ENCODE data around the gene CD101. TPM values are rescaled to one million over a fixed set of nuclear protein-coding genes. Genes with fewer than 3 reads are reported as not detected.

Gene CD101
- total RNA-seq, 1 donor from 2014 or later = 1.4 TPM

DNA sequence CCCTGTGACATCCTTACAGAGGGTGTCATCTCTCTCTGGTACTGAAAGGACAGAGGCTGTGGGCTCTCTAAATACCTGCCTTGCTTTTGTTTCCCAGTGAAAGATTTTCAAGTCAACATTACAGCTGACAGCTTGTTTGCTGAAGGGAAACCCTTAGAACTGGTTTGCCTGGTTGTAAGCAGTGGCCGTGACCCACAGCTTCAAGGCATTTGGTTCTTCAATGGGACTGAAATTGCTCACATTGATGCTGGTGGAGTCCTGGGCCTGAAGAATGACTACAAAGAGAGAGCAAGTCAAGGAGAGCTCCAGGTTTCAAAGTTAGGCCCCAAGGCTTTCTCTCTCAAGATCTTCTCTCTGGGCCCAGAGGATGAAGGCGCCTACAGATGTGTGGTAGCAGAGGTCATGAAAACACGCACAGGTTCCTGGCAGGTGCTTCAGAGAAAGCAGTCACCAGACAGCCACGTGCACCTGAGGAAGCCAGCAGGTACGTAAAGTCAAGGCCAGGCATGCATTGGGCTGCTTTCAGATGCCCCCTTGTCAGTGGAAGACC lies 11.8 kb downstream of the CD101 start:
- DNase-seq (ENCODE audit: low spot score) = no peak
- no peak overlapping the region for H3K27ac Mint-ChIP-seq (ENCODE audit: unreplicated experiment)
- no peaks in the 10 kb centered on the region for H3K9me3 Mint-ChIP-seq (ENCODE audit: low read depth)
- no peaks in the 10 kb centered on the region for H3K27me3 Mint-ChIP-seq (ENCODE audit: low read depth)
- no peaks in the 10 kb centered on the region for H3K36me3 Mint-ChIP-seq (ENCODE audit: low read depth)
- peaks cover 13% of the 10 kb centered on the region for H3K4me1 Mint-ChIP-seq (ENCODE audit: low read depth)
- no peak overlapping the region for H3K4me3 Mint-ChIP-seq (ENCODE audit: unreplicated experiment)
- TF ChIP-seq, protein P1, sequence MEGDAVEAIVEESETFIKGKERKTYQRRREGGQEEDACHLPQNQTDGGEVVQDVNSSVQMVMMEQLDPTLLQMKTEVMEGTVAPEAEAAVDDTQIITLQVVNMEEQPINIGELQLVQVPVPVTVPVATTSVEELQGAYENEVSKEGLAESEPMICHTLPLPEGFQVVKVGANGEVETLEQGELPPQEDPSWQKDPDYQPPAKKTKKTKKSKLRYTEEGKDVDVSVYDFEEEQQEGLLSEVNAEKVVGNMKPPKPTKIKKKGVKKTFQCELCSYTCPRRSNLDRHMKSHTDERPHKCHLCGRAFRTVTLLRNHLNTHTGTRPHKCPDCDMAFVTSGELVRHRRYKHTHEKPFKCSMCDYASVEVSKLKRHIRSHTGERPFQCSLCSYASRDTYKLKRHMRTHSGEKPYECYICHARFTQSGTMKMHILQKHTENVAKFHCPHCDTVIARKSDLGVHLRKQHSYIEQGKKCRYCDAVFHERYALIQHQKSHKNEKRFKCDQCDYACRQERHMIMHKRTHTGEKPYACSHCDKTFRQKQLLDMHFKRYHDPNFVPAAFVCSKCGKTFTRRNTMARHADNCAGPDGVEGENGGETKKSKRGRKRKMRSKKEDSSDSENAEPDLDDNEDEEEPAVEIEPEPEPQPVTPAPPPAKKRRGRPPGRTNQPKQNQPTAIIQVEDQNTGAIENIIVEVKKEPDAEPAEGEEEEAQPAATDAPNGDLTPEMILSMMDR (IDR thresholded peaks at IDR 0.05) = no peak

DNA sequence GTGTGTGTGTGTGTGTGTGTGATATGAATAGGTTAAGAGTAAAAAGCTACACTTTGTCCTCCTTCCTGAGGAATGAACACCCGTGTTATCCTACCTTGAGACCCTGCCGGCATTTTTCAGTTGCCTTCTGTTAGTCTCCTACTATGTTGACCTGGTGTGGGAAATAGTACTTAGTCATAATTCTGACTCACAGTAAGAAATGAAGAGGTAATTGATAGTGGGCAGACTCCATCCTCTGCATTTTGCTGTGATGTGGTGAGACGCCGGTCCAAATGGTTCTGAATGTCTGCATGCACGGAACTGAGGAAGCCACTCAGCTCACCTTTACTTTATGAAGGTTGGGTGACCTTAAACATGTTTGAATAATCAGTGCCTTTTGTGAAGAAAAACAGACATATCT lies 12.6 kb downstream of the CD101 start:
- Mint-ChIP-seq H3K27ac (ENCODE audit: unreplicated experiment) (no peak overlapping the region), H3K36me3 (ENCODE audit: low read depth) (no peaks in the 10 kb centered on the region), H3K4me1 (ENCODE audit: low read depth) (peaks cover 13% of the 10 kb centered on the region), H3K9me3 (ENCODE audit: low read depth) (no peaks in the 10 kb centered on the region), H3K27me3 (ENCODE audit: low read depth) (no peaks in the 10 kb centered on the region), H3K4me3 (ENCODE audit: unreplicated experiment) (no peak overlapping the region)
- no peak for DNase-seq (ENCODE audit: low spot score)
- TF ChIP-seq, protein P1 (IDR thresholded peaks at IDR 0.05) = no peak

DNA sequence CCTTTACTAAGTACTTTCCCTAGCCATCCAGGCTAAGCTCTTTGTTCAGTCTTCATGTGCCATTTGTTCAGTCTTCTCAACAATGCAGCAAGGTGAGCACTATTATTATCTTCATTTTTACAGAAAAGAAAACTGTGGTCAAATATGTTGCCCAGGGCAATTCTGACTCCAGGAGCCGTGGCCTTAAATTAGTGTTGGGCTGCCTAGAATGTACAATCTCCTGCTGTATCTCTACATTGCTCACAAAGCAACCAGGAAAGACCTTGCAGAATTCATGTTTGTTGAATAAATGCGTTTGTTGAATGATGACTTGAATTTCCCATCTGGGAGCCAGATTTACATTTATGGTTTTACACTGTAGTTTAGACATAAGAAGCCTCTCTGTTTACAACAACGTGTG lies 14.2 kb downstream of the CD101 start:
- TF ChIP-seq, protein P1 (IDR thresholded peaks at IDR 0.05) = no peak
- H3K27ac Mint-ChIP-seq (ENCODE audit: unreplicated experiment) = no peak overlapping the region
- no peaks in the 10 kb centered on the region for H3K9me3 Mint-ChIP-seq (ENCODE audit: low read depth)
- no peaks in the 10 kb centered on the region for H3K27me3 Mint-ChIP-seq (ENCODE audit: low read depth)
- H3K4me1 Mint-ChIP-seq (ENCODE audit: low read depth) = peaks cover 13% of the 10 kb centered on the region
- H3K4me3 Mint-ChIP-seq (ENCODE audit: unreplicated experiment) = no peak overlapping the region
- DNase-seq (ENCODE audit: low spot score) = no peak
- H3K36me3 Mint-ChIP-seq (ENCODE audit: low read depth) = no peaks in the 10 kb centered on the region

DNA sequence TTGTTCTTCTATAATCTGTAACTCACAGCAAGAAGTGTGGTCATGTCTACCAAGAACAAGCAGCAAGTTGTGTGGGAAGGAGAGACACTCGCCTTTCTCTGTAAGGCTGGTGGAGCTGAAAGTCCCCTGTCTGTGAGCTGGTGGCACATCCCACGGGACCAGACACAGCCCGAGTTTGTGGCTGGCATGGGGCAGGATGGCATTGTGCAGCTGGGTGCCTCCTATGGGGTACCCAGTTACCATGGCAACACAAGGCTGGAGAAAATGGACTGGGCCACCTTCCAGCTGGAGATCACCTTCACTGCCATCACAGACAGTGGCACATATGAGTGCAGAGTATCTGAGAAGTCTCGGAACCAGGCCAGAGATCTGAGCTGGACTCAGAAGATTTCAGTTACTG lies 15.5 kb downstream of the CD101 start:
- H3K36me3 Mint-ChIP-seq (ENCODE audit: low read depth) = no peaks in the 10 kb centered on the region
- H3K27me3 Mint-ChIP-seq (ENCODE audit: low read depth) = no peaks in the 10 kb centered on the region
- peaks cover 18% of the 10 kb centered on the region for H3K4me1 Mint-ChIP-seq (ENCODE audit: low read depth)
- H3K9me3 Mint-ChIP-seq (ENCODE audit: low read depth) = no peaks in the 10 kb centered on the region
- no peak for DNase-seq (ENCODE audit: low spot score)
- no peak overlapping the region for H3K27ac Mint-ChIP-seq (ENCODE audit: unreplicated experiment)
- no peak overlapping the region for H3K4me3 Mint-ChIP-seq (ENCODE audit: unreplicated experiment)
- TF ChIP-seq, protein P1 (IDR thresholded peaks at IDR 0.05) = no peak

DNA sequence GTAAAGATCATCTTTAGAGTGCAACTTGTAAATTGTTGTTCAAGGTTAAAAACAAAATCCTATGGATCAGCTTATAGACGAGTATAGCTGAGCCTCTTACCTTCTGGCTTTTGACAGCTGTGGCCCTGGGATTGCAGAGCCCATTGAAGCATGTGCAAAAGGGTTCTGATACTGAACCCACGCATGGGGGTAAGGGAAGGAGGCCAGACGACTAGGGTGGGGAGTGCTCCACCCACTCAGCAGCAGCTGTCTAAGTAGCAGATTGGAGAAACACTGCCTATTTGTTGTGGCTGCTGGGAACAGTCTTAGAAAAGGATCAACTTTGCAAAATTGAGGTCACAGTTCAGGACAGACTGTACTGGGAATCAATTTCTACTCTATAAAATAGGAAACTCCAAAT lies 16.1 kb downstream of the CD101 start:
- Mint-ChIP-seq H3K9me3 (ENCODE audit: low read depth) (no peaks in the 10 kb centered on the region), H3K4me3 (ENCODE audit: unreplicated experiment) (no peak overlapping the region), H3K4me1 (ENCODE audit: low read depth) (peaks cover 22% of the 10 kb centered on the region), H3K36me3 (ENCODE audit: low read depth) (no peaks in the 10 kb centered on the region), H3K27me3 (ENCODE audit: low read depth) (no peaks in the 10 kb centered on the region), H3K27ac (ENCODE audit: unreplicated experiment) (no peak overlapping the region)
- DNase-seq (ENCODE audit: low spot score) = no peak
- TF ChIP-seq, protein P1 (IDR thresholded peaks at IDR 0.05) = no peak
